OCI-LY7 (cell line): ENCODE measurements around the gene B3GNT8. TPM values are rescaled to one million over a fixed set of nuclear protein-coding genes. Genes with fewer than 3 reads are reported as not detected.

Experiments
- BruUV-seq: library from RNA; stranded (reverse); fragments of 400-500 nt; replicated peaks from 2 replicates; lab custom pipeline; 2021; lab: Mats Ljungman, UMichigan
- CTCF ChIA-PET: fragments of 300-600 bp; sonication (Branson Sonifier 250); formaldehyde crosslinking; loops from one replicate; lab custom pipeline; 2022; ENCODE audit warnings: antibody characterized with exemption; ENCODE audit not compliant: unreplicated experiment; lab: Charles Lee
- POLR2A ChIA-PET: fragments of 300-600 bp; sonication (Branson Sonifier 250); formaldehyde crosslinking; loops from one replicate; lab custom pipeline; 2022; ENCODE audit warnings: antibody characterized with exemption; lab: Charles Lee
- DNase-seq: peaks from one replicate; pipeline ENCODE4 v3.0.0-alpha.2; 2015; ENCODE audit warnings: low spot score
- H2AFZ ChIP-seq: fragments of 200-600 bp; sonication (generic), shearing (Covaris generic); 2 replicates; pipeline ENCODE4 v1.6.1; 2014; ENCODE audit warnings: mild to moderate bottlenecking, antibody characterized with exemption, low read length, moderate library complexity
- H3K27ac ChIP-seq: fragments of 200-600 bp; sonication (generic); 2 replicates; pipeline ENCODE4 v1.5.1; 2014; ENCODE audit warnings: mixed run types, low read depth, mild to moderate bottlenecking, moderate library complexity, low read length, inconsistent platforms; ENCODE audit not compliant: poor library complexity, severe bottlenecking
- H3K36me3 ChIP-seq: fragments of 200-600 bp; sonication (generic); 2 replicates; pipeline ENCODE4 v1.6.1; 2014; ENCODE audit warnings: mild to moderate bottlenecking, antibody characterized with exemption, low read length, moderate library complexity, mixed read lengths; ENCODE audit not compliant: insufficient read depth
- H3K4me1 ChIP-seq: fragments of 200-600 bp; sonication (generic); 2 replicates; pipeline ENCODE4 v1.5.1; 2014; ENCODE audit warnings: mild to moderate bottlenecking, low read length; ENCODE audit not compliant: insufficient read depth, poor library complexity, severe bottlenecking
- H3K4me2 ChIP-seq: fragments of 200-600 bp; sonication (generic); 2 replicates; pipeline ENCODE4 v1.6.1; 2014; ENCODE audit warnings: mild to moderate bottlenecking, low read length
- H3K4me3 ChIP-seq: fragments of 200-600 bp; sonication (generic); 2 replicates; pipeline ENCODE4 v1.5.1; 2014; ENCODE audit warnings: mild to moderate bottlenecking, low read depth, low read length; ENCODE audit not compliant: poor library complexity, severe bottlenecking
- H3K79me2 ChIP-seq: fragments of 200-600 bp; sonication (generic); 2 replicates; pipeline ENCODE4 v1.6.1; 2016; ENCODE audit warnings: low read depth, mild to moderate bottlenecking, low read length, moderate library complexity, mixed read lengths; ENCODE audit not compliant: insufficient read depth
- H3K9me2 ChIP-seq: fragments of 200-600 bp; sonication (generic); 2 replicates; pipeline ENCODE4 v1.6.1; 2016; ENCODE audit warnings: mild to moderate bottlenecking, low read length, mixed read lengths; ENCODE audit not compliant: insufficient read depth
- H3K9me3 ChIP-seq: fragments of 200-600 bp; sonication (generic); 2 replicates; pipeline ENCODE4 v1.6.1; 2014; ENCODE audit warnings: mild to moderate bottlenecking, mixed run types, low read length, mixed read lengths
- H4K20me1 ChIP-seq: fragments of 200-600 bp; sonication (generic); 2 replicates; pipeline ENCODE4 v1.6.1; 2014; ENCODE audit warnings: mild to moderate bottlenecking, antibody characterized with exemption, low read length, moderate library complexity, mixed read lengths; ENCODE audit not compliant: insufficient read depth
- CTCF ChIP-seq: fragments of 200-600 bp; sonication (generic); conservative IDR thresholded peaks from 2 replicates; pipeline ENCODE4 v1.5.1; 2014; ENCODE audit warnings: mild to moderate bottlenecking, antibody characterized with exemption, low read length, moderate library complexity, mixed read lengths
- EZH2phosphoT487 ChIP-seq: fragments of 200-600 bp; sonication (generic); IDR thresholded peaks from 2 replicates; pipeline ENCODE4 v1.6.1; 2018; ENCODE audit warnings: low read depth, borderline replicate concordance, mild to moderate bottlenecking, mixed run types, antibody characterized with exemption, low read length, moderate library complexity, mixed read lengths
- intact Hi-C: fragments of 100-400 bp; cut with micrococcal nuclease; formaldehyde crosslinking; loops from one replicate; pipeline ENCODE4 v1.10.0; 2022; ENCODE audit not compliant: unreplicated experiment
- total RNA-seq, 2 experiments: library from RNA; depleted of rRNA in 1 of 2; stranded (reverse); fragments of >200 nt in 1 of 2; shearing (Covaris generic) in 1 of 2; gene quantifications; 2 replicates each; pipeline ENCODE4 v1.2.3, GENCODE V29; 2014 to 2022

B3GNT8 gene
- total RNA-seq, 2 experiments from 2014 or later: 0.40 to 0.47 TPM

DNA sequence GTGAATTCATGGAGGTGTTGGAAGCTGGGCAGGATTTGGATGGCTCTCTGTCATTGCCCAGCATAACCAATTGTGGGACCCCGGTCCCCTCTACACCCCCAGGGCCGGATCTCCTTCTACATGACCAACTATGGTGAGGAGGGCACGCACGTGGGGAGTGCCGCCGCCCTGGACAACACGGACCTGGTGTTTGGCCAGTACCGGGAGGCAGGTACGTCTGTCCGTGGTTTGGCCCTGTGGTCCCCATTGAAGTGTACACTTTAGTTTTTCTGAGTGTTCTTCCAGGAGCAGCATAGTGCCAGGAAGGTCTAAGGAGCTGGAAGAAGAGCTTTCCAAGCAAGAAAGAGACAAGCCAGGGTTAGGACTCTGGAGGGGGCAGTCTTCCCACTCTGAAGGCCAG, 13.2 kb downstream of the B3GNT8 start:
- H2AFZ ChIP-seq: no peak overlapping the region
- H3K36me3 ChIP-seq: peaks cover 10% of the 10 kb centered on the region
- H3K4me3 ChIP-seq: no peak overlapping the region
- no peaks in the 10 kb centered on the region for H3K9me2 ChIP-seq
- peaks cover 10% of the 10 kb centered on the region for H3K4me1 ChIP-seq
- no peaks in the 10 kb centered on the region for H3K9me3 ChIP-seq
- POLR2A ChIA-PET: no interaction called here
- CTCF ChIA-PET: no interaction called here
- DNase-seq: no peak
- H3K79me2 ChIP-seq: no peaks in the 10 kb centered on the region
- BruUV-seq: no TSS peak
- TF ChIP-seq EZH2phosphoT487: no peak
- TF ChIP-seq CTCF: no peak
- no peak overlapping the region for H3K27ac ChIP-seq
- intact Hi-C loops: no loop called here
- no peak overlapping the region for H3K4me2 ChIP-seq
- no peaks in the 10 kb centered on the region for H4K20me1 ChIP-seq

DNA sequence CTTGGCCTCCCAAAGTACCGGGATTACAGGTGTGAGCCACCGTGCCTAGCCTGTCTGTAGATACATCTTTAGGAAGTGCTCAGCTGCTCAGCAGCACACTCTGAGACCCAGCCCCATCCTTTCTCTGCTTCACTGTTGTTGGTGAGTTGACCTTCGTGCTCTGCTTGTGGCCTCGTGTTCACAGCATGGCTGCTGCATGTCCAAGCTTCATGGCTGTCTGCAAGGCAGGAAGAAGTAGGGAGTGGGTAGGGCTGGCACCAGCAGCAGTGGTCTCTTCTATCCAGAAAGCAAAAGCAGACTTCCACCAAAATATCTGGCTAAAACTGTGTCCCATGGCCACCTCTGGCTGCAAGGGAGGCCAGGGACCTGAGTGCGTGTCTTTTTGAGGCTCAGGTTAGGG, 14.2 kb downstream of the B3GNT8 start:
- H2AFZ ChIP-seq: no peak overlapping the region
- H3K4me1 ChIP-seq: peaks cover 10% of the 10 kb centered on the region
- no peaks in the 10 kb centered on the region for H3K9me2 ChIP-seq
- intact Hi-C loops: no loop called here
- ChIA-PET POLR2A (interaction anchor here (0.6 kb wide), 1 partner anchor 1510 kb away, joined by 3 read pairs; no protein-coding TSS in a partner anchor), CTCF (no interaction called here)
- no peaks in the 10 kb centered on the region for H4K20me1 ChIP-seq
- no peak overlapping the region for H3K4me3 ChIP-seq
- DNase-seq: no peak
- H3K79me2 ChIP-seq: no peaks in the 10 kb centered on the region
- H3K9me3 ChIP-seq: no peaks in the 10 kb centered on the region
- TF ChIP-seq EZH2phosphoT487: no peak
- no peak for TF ChIP-seq CTCF
- H3K36me3 ChIP-seq: peaks cover 6% of the 10 kb centered on the region; the same call in 1 of the 2 replicates
- no TSS peak for BruUV-seq
- H3K27ac ChIP-seq: no peak overlapping the region
- H3K4me2 ChIP-seq: no peak overlapping the region

GRCh38 chr19:41411968-41412265, 15.3 kb downstream of the B3GNT8 start:
- H3K36me3 ChIP-seq: peaks cover 6% of the 10 kb centered on the region; the same call in 1 of the 2 replicates
- POLR2A ChIA-PET: no interaction called here
- intact Hi-C loops: no loop called here

More at GRCh38 chr19:41411968-41412265, 15.3 kb downstream of the B3GNT8 start:
- Histone ChIP-seq H3K27ac (no peak overlapping the region), H3K79me2 (no peaks in the 10 kb centered on the region), H3K9me2 (no peaks in the 10 kb centered on the region), H4K20me1 (no peaks in the 10 kb centered on the region), H3K4me3 (no peak overlapping the region), H3K9me3 (no peaks in the 10 kb centered on the region), H3K4me1 (peaks cover 10% of the 10 kb centered on the region), H2AFZ (no peak overlapping the region), H3K4me2 (no peak overlapping the region)
- no peak for DNase-seq
- TF ChIP-seq EZH2phosphoT487 (no peak), CTCF (no peak)
- no TSS peak for BruUV-seq
- CTCF ChIA-PET: no interaction called here
